Gastroesophageal sphincter (tissue), 4 donors: Measurements from ENCODE around the gene NRL. TPM values are rescaled to one million over a fixed set of nuclear protein-coding genes. Genes with fewer than 3 reads are reported as not detected.
A peak's percentile ranks its signal among the peaks of the same experiment; 100 is the strongest.
"Not testable (repeated sequence)": the region's sequence is repeated elsewhere in the genome, so short reads cannot be mapped to it uniquely, and the experiment has no call there.

Source experiments
- ATAC-seq: fragments of 150-250 bp; one replicate; pipeline ENCODE4 v1.9.1; 2016; ENCODE audit warnings: mild to moderate bottlenecking, moderate library complexity
- H3K27ac ChIP-seq, 4 donors: fragments of 200-600 bp; sonication (generic) in 3 of 4; 1 replicate in 3 of 4; 2 replicates in 1 of 4; pipeline ENCODE4 v1.5.1; 2016 to 2019
- H3K27me3 ChIP-seq: fragments of 200-600 bp; sonication (generic); one replicate; pipeline ENCODE4 v1.5.1; 2019
- H3K36me3 ChIP-seq, 2 donors: fragments of 200-600 bp; sonication (generic); one replicate each; pipeline ENCODE4 v1.5.1; 2019; ENCODE audit warnings: control low read depth in 1 of 2
- H3K4me1 ChIP-seq, 3 donors: fragments of 200-600 bp; sonication (generic); 1 replicate in 2 of 3; 2 replicates in 1 of 3; pipeline ENCODE4 v1.5.1; 2016 to 2019; ENCODE audit warnings: control low read depth in 2 of 3
- H3K4me3 ChIP-seq, 2 donors: fragments of 200-600 bp; sonication (generic); one replicate each; pipeline ENCODE4 v1.5.1; 2019; ENCODE audit warnings: mild to moderate bottlenecking in 1 of 2, moderate library complexity in 1 of 2
- H3K9me3 ChIP-seq, 3 donors: fragments of 200-600 bp; sonication (generic); one replicate each; pipeline ENCODE4 v1.5.1; 2017 to 2019; ENCODE audit warnings: control low read depth in 2 of 3
- EP300 ChIP-seq: sonication (generic); formaldehyde crosslinking; IDR thresholded peaks from one replicate; pipeline ENCODE4 v1.6.1; 2017; ENCODE audit warnings: antibody characterized with exemption, mild to moderate bottlenecking
- POLR2A ChIP-seq, 2 donors: fragments of 450-650 bp; IDR thresholded peaks; one replicate each; pipeline ENCODE4 v1.6.1; 2017; ENCODE audit warnings: antibody characterized with exemption in 2 of 2, mild to moderate bottlenecking in 2 of 2, moderate library complexity in 1 of 2
- POLR2AphosphoS5 ChIP-seq: sonication (generic); formaldehyde crosslinking; IDR thresholded peaks from one replicate; pipeline ENCODE4 v1.6.1; 2017; ENCODE audit warnings: antibody characterized with exemption
- WGBS, 2 donors: methylation state at CpG; one replicate each; pipeline ENCODE4 v1.1.5; 2018; ENCODE audit warnings: low coverage in 1 of 2; 5-methylcytosine and 5-hydroxymethylcytosine counted together
- total RNA-seq, 4 donors: library from RNA; depleted of rRNA; stranded (reverse); fragments of >200 nt; gene quantifications; one replicate each; pipeline ENCODE4 v1.1.0, GENCODE V29; 2016
- TF ChIP-seq, protein P1 (sequence below), 4 experiments: fragments of 200-600 bp in 2 of 4; fragments of 450-650 bp in 2 of 4; sonication (generic) in 1 of 4; IDR thresholded peaks; one replicate each; pipeline ENCODE4 v1.5.1; 2017 to 2019; ENCODE audit warnings: antibody characterized with exemption in 4 of 4, mild to moderate bottlenecking in 2 of 4, moderate library complexity in 2 of 4

Gene NRL
- total RNA-seq, 4 donors from 2014 or later: 0.81 to 10.4 (median 5.0) TPM; not detected in 1

DNA sequence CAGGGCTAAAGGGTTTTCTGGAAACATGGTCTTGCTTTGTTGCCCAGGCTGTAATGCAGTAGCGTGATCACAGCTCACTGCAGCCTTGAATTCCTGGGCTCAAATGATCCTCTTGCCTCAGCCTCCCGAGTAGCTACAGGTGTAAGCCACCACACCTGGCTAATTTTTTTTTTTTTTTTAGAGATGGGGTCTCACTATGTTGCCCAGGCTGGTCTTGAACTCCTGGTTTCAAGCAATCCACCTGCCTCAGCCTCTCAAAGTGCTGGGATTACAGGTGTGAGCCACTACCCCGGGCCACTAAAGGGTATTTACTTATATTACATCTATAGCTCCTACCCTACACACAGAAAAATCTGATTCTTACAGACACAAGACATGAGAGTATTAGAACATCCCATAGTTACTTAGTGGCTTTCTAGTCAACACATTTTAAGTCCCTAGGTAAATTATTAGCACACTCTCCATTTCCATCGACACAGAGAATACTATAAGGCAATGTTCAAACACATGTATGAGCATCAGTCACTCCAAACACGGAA is 6.3 kb downstream of the NRL start:
- Histone ChIP-seq H3K27ac (peak overlapping the region in 1 of 4 donors; percentile 32), H3K27me3 (no peaks in the 10 kb centered on the region), H3K4me3 (no peak overlapping the region), H3K4me1 (peaks cover 0 to 16% (median 0%) of the 10 kb centered on the region in 3 donors), H3K36me3 (peaks cover 0 to 11% of the 10 kb centered on the region in 2 donors), H3K9me3 (no peaks in the 10 kb centered on the region)
- ATAC-seq: peak; percentile 8
- TF ChIP-seq POLR2AphosphoS5: no peak
- TF ChIP-seq, protein P1, sequence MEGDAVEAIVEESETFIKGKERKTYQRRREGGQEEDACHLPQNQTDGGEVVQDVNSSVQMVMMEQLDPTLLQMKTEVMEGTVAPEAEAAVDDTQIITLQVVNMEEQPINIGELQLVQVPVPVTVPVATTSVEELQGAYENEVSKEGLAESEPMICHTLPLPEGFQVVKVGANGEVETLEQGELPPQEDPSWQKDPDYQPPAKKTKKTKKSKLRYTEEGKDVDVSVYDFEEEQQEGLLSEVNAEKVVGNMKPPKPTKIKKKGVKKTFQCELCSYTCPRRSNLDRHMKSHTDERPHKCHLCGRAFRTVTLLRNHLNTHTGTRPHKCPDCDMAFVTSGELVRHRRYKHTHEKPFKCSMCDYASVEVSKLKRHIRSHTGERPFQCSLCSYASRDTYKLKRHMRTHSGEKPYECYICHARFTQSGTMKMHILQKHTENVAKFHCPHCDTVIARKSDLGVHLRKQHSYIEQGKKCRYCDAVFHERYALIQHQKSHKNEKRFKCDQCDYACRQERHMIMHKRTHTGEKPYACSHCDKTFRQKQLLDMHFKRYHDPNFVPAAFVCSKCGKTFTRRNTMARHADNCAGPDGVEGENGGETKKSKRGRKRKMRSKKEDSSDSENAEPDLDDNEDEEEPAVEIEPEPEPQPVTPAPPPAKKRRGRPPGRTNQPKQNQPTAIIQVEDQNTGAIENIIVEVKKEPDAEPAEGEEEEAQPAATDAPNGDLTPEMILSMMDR (IDR thresholded peaks at IDR 0.05): no peak
- no peak for TF ChIP-seq EP300
- TF ChIP-seq POLR2A (IDR thresholded peaks at IDR 0.05): no peak
- WGBS, 2 donors: 17 to 39% methylated on average over 2 to 5 of the region's 5 CpGs

DNA sequence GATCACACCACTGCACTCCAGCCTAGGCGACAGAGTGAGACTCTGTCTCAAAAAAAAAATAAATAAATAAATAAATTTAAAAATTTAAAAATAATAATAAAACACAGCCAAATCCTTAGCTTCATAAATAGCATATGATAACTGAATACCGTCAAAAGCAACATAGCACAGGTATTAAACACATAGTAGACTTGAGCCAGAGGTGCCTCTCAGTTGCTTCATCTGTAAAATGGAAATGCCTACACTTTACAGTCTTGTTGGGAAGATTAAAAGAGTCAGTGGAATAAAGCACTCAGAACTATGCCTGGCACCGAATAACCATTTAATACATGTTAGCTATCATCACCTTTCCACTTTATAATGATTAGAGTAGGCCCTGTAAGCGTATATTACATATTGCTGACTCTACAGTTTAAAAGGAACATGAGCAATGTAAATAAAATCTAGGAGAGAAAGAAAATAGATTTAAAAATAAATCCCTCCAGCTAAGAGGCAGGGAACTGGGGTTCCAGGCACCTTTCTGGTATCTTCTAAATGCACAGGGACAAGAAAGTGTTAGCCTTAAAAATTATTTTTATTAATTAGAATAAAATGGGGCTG is 8.0 kb downstream of the NRL start:
- H3K27me3 ChIP-seq: no peaks in the 10 kb centered on the region
- H3K27ac ChIP-seq: no peak overlapping the region
- no peak for TF ChIP-seq POLR2AphosphoS5
- TF ChIP-seq, protein P1 (IDR thresholded peaks at IDR 0.05): no peak
- TF ChIP-seq POLR2A (IDR thresholded peaks at IDR 0.05): no peak
- no peak for ATAC-seq
- WGBS, 2 donors: 89 to 96% methylated on average over 4 of the region's 4 CpGs
- H3K36me3 ChIP-seq: peaks cover 0 to 20% of the 10 kb centered on the region in 2 donors
- H3K9me3 ChIP-seq: no peaks in the 10 kb centered on the region
- H3K4me3 ChIP-seq: no peak overlapping the region
- peaks cover 0 to 11% (median 0%) of the 10 kb centered on the region in 3 donors for H3K4me1 ChIP-seq

DNA sequence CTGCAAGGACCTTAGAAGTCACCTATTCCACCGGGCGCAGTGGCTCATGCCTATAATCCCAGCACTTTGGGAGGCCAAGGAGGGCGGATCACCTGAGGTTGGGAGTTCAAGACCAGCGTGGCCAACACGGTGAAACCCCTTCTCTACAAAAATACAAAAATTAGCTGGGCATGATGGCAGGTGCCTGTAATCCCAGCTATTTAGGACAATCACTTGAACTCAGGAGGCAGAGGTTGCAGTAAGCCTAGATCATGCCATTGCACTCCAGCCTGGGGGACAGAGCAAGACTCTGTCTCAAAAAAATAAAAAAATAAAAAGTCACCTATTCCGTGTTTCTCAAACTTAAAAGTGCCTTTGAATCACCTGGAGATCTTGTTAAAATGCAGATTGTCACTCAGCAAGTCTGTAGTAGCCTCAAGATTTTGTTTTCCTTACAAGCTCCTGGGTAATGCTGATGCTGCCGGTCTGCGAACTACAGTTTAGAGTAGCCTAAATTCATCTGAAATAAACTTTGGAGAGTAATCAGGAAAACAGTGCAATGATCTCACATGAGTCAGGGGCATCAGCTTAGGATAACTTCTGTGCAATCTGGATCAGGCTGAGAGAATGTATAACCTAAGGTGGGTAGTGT is 9.0 kb downstream of the NRL start:
- peaks cover 0 to 11% (median 0%) of the 10 kb centered on the region in 3 donors for H3K4me1 ChIP-seq
- not testable (repeated sequence) for ATAC-seq, H3K4me3 ChIP-seq, H3K9me3 ChIP-seq, H3K27me3 ChIP-seq, H3K27ac ChIP-seq
- WGBS, 2 donors: 57 to 84% methylated on average over 1 to 8 of the region's 8 CpGs
- H3K36me3 ChIP-seq: peaks cover 0 to 22% of the 10 kb centered on the region in 2 donors

DNA sequence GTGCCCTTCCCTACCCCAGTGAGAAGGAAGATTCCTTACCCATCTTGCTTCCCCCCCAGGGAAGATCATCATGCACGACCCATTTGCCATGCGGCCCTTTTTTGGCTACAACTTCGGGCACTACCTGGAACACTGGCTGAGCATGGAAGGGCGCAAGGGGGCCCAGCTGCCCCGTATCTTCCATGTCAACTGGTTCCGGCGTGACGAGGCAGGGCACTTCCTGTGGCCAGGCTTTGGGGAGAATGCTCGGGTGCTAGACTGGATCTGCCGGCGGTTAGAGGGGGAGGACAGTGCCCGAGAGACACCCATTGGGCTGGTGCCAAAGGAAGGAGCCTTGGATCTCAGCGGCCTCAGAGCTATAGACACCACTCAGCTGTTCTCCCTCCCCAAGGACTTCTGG is 11.3 kb downstream of the NRL start:
- Histone ChIP-seq H3K4me3 (no peak overlapping the region), H3K4me1 (peaks cover 0 to 3% (median 0%) of the 10 kb centered on the region in 3 donors), H3K27me3 (no peaks in the 10 kb centered on the region), H3K27ac (no peak overlapping the region), H3K36me3 (peaks cover 0 to 45% of the 10 kb centered on the region in 2 donors), H3K9me3 (no peaks in the 10 kb centered on the region)
- TF ChIP-seq POLR2AphosphoS5 (no peak), EP300 (no peak), POLR2A (IDR thresholded peaks at IDR 0.05) (no peak)
- TF ChIP-seq, protein P1 (IDR thresholded peaks at IDR 0.05): no peak
- no peak for ATAC-seq
- 86% methylated on average over 5 of the region's 13 CpGs; no CpG with 5 or more reads in 1 of the 2 donors for WGBS, 2 donors

GRCh38 chr14:24102357-24103048 is 12.2 kb downstream of the NRL start:
- no peak for ATAC-seq
- Histone ChIP-seq H3K4me1 (no peaks in the 10 kb centered on the region), H3K9me3 (no peaks in the 10 kb centered on the region), H3K27me3 (no peaks in the 10 kb centered on the region), H3K4me3 (no peak overlapping the region), H3K36me3 (peaks cover 0 to 54% of the 10 kb centered on the region in 2 donors), H3K27ac (no peak overlapping the region)
- 93 to 100% methylated on average over 5 to 6 of the region's 7 CpGs for WGBS, 2 donors
- TF ChIP-seq POLR2A (IDR thresholded peaks at IDR 0.05) (no peak), EP300 (no peak), POLR2AphosphoS5 (no peak)
- TF ChIP-seq, protein P1 (IDR thresholded peaks at IDR 0.05): no peak
